Endothelial cell of umbilical vein (primary cell): Measurements from ENCODE around the gene CCNI.

ENCODE experiments used
- CTCF ChIP-seq, 2 donors: IDR thresholded peaks; 1 replicate in 1 of 2; 2 replicates in 1 of 2; pipeline ENCODE4 v1.5.1; 2011; ENCODE audit warnings: low read length in 2 of 2, mild to moderate bottlenecking in 2 of 2, moderate library complexity in 2 of 2, control low read depth in 1 of 2, inconsistent platforms in 1 of 2, low read depth in 1 of 2; ENCODE audit not compliant: insufficient read depth in 1 of 2; ENCODE audit errors: extremely low read depth in 1 of 2
- EZH2 ChIP-seq: IDR thresholded peaks from 2 replicates; pipeline ENCODE4 v1.6.1; 2012; ENCODE audit warnings: borderline replicate concordance, low read depth, mild to moderate bottlenecking, moderate library complexity, low read length, inconsistent platforms; ENCODE audit not compliant: severe bottlenecking
- FOS ChIP-seq: IDR thresholded peaks from 2 replicates; pipeline ENCODE4 v1.6.1; 2011; ENCODE audit warnings: mild to moderate bottlenecking, low read length, moderate library complexity, borderline replicate concordance; ENCODE audit not compliant: insufficient read depth
- GATA2 ChIP-seq: IDR thresholded peaks from 2 replicates; pipeline ENCODE4 v1.7.0; 2011; ENCODE audit warnings: low read depth, mild to moderate bottlenecking, moderate library complexity, mixed read lengths, low read length; ENCODE audit not compliant: insufficient read length, insufficient read depth
- JUN ChIP-seq: IDR thresholded peaks from 2 replicates; pipeline ENCODE4 v1.6.1; 2011; ENCODE audit warnings: borderline replicate concordance, low read depth; ENCODE audit not compliant: insufficient read length, insufficient read depth
- MAX ChIP-seq: IDR thresholded peaks from 2 replicates; pipeline ENCODE4 v1.6.1; 2011; ENCODE audit not compliant: insufficient read depth, insufficient read length
- MYC ChIP-seq: IDR thresholded peaks from one replicate; pipeline ENCODE4 v1.6.1; 2011; ENCODE audit warnings: mild to moderate bottlenecking, low read depth, low read length
- POLR2A ChIP-seq: IDR thresholded peaks from 2 replicates; pipeline ENCODE4 v1.6.1; 2012; ENCODE audit warnings: low read depth, mild to moderate bottlenecking, control low read depth, low read length
- POLR2AphosphoS5 ChIP-seq: IDR thresholded peaks from 2 replicates; pipeline ENCODE4 v1.6.1; 2012; ENCODE audit warnings: low read depth, mild to moderate bottlenecking, control low read depth, low read length, moderate library complexity; ENCODE audit not compliant: insufficient read depth

GRCh38 chr4:77040854-77041725 is 34.7 kb downstream of the CCNI start:
- no peak for TF ChIP-seq POLR2A
- TF ChIP-seq CTCF (IDR thresholded peaks at IDR 0.05; ENCODE audit: extremely low read depth in 1 of 2, insufficient read depth in 1 of 2, low read depth in 1 of 2, low read length in 2 of 2): no peak
- TF ChIP-seq JUN: no peak
- no peak for TF ChIP-seq EZH2
- no peak for TF ChIP-seq POLR2AphosphoS5
- TF ChIP-seq MAX: no peak
- no peak for TF ChIP-seq FOS
- TF ChIP-seq GATA2: no peak
- TF ChIP-seq MYC: no peak
